DMS79 treated with DMSO at 0.1 percent for 48 hours (cell line): ENCODE results near the gene SURF4.

Experiments
- DNase-seq: peaks from one replicate; lab custom pipeline; 2025; lab: John Stamatoyannopoulos, UW

The SURF4 gene

GRCh38 chr9:133375724-133376654, at the start of gene SURF4, which contains the start of gene STKLD1:
Gene SURF4 (minus strand): TSS chr9:133376060. CDS start chr9:133375969, 91 bp downstream.
Gene STKLD1 (plus strand): TSS chr9:133376366. CDS start chr9:133376474, 108 bp downstream.
- peak; percentile 86 for DNase-seq

DNA sequence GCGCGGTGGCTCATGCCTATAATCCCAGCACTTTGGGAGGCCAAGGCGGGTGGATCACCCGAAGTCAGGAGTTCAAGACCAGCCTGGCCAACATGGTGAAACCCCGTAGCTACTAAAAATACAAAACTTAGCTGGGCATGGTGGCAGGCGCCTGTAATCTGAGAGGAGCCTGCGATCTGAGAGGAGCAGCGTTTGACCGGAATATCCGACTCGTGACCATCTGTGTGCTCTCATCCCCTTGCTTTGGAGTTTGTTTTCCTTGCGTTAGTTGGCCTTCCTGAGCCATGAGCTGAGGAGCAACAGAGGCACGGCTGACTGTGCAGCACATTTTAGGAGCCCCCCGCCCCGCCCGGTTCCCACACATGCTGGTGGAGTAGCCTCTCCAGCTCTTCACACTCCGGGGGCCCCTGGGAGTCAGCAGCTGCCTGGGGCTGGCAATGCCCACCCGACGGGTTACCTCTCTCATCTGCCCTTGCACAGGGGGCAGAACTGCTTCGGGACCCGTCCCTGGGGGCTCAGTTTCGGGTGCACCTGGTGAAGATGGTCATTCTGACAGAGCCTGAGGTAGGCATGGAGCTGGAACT, 49.3 kb upstream of the SURF4 start:
- DNase-seq: no peak

DNA sequence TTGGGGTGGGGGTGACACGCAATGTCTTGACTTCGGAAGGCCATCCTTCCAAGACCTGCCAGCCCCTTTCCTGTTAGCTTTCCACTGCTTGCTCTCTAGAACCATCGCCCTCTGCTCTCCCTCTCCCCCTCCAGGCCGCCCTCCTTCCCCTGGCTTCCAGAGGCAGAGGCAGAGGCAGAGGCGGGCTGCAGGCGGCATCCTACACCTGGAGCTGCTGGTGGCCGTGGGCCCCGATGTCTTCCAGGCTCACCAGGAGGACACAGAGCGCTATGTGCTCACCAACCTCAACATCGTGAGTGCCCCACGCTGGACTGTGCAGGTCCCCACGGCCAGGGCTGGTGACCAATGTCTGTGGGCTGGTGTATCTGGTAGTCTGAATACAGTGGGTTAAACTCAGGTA, 48.3 kb upstream of the SURF4 start:
- no peak for DNase-seq

- DNase-seq: no peak
Measured at GRCh38 chr9:133423216-133423615, 47.4 kb upstream of the SURF4 start.

GRCh38 chr9:133421615-133422542, 46.0 kb upstream of the SURF4 start, which contains the start of gene ADAMTS13:
Gene ADAMTS13 (plus strand): TSS chr9:133422367. CDS start chr9:133422444, 77 bp downstream.
- DNase-seq: no peak

DNA sequence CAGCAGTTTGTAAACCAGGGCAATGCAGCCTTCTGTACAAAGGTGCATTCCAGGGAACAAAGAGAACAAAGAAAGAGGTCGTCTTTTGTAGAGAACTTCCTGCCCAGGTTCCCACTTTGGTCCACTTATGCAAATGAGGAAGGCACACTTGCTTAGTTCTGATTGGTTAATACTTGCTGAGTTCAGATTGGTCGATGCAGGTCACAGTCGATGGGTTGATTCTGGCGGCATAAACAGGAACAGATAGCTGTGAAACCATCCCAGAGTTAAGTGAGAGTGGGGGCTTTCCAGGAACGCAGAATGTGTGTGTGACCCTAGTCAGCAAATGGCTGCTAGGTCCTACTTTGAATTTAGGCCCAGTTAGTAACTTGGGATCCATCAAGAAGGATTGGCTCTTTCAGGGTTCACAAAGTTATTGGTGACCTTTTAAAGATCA, 44.5 kb upstream of the SURF4 start:
- DNase-seq: no peak

- no peak for DNase-seq
Measured at GRCh38 chr9:133419005-133419404, 43.1 kb upstream of the SURF4 start.

GRCh38 chr9:133417541-133418461, 41.9 kb upstream of the SURF4 start, which contains the start of gene REXO4:
Gene REXO4 (minus strand): TSS chr9:133418010. CDS start chr9:133417844, 166 bp downstream.
- peak; percentile 81 for DNase-seq

GRCh38 chr9:133415170-133415569, 39.3 kb upstream of the SURF4 start:
- no peak for DNase-seq

DNA sequence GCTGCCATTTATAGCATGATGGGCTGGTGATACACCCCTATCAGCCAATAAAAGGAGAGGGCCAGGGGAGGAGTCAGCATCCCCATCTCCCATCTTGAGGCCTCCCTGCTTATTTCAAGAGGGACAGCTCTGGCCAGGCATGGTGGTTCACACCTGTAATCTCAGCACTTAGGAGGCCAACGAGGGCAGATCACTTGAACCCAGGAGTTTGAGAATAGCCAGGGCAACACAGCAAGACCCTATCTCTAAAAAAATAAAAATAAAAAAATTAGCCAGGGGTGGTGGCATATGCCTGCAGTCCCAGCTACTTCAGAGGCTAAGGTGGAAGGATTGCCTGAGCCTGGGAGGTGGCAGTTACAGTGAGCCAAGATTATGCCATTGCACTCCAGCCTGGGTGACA, 32.2 kb upstream of the SURF4 start:
- no peak for DNase-seq

GRCh38 chr9:133406480-133407307, 30.8 kb upstream of the SURF4 start:
- peak; percentile 34 for DNase-seq

- no peak for DNase-seq
Measured at GRCh38 chr9:133405508-133406438, 29.9 kb upstream of the SURF4 start.

GRCh38 chr9:133404454-133405002, 28.7 kb upstream of the SURF4 start:
- no peak for DNase-seq

DNA sequence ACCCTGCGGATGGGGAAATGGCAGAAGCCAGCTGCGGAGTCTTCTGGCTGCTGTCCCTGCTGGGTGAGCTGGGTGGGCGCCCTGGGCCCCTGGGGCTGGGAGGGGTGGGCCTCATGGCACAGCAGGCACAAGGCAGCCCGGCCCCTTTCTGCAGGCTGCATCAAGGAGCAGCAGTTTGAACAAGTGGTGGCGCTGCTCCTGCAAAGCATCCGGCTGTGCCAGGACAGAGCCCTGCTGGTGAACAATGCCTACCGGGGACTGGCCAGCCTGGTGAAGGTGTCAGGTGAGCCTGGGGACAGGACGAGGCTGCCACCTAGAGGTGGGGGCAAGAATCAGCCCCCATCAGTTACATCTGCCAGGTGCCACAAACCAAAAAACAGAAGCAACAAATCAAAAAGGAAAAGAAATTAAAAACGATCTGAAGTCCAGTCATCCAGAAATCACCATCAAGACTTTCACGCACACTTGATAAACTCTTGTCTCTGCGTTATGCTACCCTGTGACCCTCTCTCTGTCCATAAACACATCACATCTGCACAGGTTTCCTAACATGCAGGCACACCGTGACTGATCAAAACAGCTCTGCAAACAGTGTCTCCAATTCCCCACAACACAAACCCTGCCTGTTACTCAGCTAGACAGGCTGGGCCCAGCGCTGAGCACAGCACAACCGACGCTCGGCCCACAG, 28.1 kb upstream of the SURF4 start:
- DNase-seq: peak; percentile 34

DNA sequence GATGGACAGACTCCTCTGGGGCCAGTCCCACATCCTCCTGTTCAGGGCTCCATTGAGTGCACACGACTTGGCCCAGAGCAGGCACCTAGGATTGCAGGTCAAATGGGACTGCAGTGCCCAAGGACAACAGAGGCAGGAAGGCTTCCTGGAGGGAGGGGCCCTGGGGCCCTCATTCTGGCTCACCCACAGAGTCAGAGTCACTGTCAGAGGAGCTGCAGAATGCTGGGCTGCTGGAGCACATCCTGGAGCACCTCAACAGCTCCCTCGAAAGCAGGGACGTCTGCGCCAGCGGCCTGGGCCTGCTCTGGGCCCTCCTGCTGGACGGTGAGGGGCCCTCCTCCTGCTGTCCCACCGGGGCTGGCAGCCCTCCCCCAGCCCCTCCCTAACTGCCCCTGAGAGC, 26.8 kb upstream of the SURF4 start:
- no peak for DNase-seq

- DNase-seq: no peak
Measured at GRCh38 chr9:133401588-133401987, 25.7 kb upstream of the SURF4 start.

DNA sequence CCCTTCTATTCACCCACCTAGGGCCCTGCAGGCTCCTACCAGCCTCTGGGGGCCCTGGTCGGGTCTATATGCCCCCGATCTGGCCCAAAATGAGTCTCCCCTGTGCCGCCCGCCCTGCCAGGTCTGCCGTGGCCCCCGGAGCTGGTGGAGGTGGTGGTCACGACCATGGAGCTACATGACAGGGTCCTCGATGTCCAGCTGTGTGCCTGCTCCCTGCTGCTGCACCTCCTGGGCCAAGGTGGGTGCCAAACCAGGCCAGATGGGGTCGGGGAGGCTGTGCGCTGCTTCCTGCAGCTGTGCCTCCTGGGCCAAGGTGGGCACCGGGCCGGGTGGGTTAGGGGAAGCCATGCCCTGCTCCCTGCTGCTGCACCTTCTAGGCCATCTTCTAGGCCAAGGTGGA, 24.4 kb upstream of the SURF4 start:
- DNase-seq: no peak

DNA sequence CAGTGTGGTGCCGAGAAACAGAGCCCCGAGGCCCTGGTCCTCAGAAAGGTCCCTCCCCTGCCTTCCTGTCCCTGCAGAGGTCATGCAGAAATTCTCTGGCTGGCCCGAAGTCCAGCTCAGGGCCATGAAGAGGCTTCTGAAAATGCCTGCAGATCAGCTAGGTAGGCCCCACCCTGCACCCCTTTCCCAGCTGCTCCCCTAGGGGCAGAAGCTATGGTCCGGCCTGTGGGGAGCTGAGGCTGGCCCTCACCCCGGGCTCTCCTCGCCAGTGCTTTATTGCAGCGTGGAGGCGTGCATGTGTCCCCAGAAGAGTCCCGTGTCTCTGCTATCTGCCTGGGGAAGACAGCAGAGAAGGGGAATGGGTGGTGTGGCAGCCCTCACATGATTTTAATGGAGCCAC, 22.0 kb upstream of the SURF4 start:
- no peak for DNase-seq
